K562 (cell line): Measurements from ENCODE around the gene GRIK2. TPM values are rescaled to one million over a fixed set of nuclear protein-coding genes. Genes with fewer than 3 reads are reported as not detected.

ENCODE experiments used
- ATAC-seq: fragments of 200-7000 bp; cut with Tn5 transposase; 3 replicates; pipeline ENCODE4 v1.9.1; 2020; ENCODE audit warnings: moderate library complexity
- BruUV-seq: library from RNA; stranded (reverse); fragments of 400-500 nt; replicated peaks from 2 replicates; lab custom pipeline; 2021; lab: Mats Ljungman, UMichigan
- CTCF ChIA-PET: fragments of 300-600 bp; formaldehyde crosslinking; extraction: SDS; loops from one replicate; lab custom pipeline; 2021; ENCODE audit warnings: low intra/inter-chr PET ratio; lab: Yijun Ruan, JAX
- POLR2A ChIA-PET: fragments of 300-600, 350-650 bp; sonication (Branson Sonifier 250); formaldehyde crosslinking; extraction: SDS; loops from one replicate; lab custom pipeline; 2021; ENCODE audit warnings: antibody characterized with exemption, inconsistent platforms; lab: Yijun Ruan, JAX
- DNase-seq, 4 experiments: peaks; one replicate each; pipeline versions ENCODE4 v3.0.0 to v3.0.0-alpha.2; 2011 to 2018; ENCODE audit warnings: low spot score in 3 of 4, mixed read lengths in 3 of 4; ENCODE audit errors: extremely low read depth in 1 of 4
- FAIRE-seq: peaks from 2 replicates; lab custom pipeline; 2011; peaks lifted over from hg19 to GRCh38; lab: Jason Lieb, UNC
- H2AFZ ChIP-seq: 2 replicates; pipeline ENCODE4 v1.6.0; 2011; ENCODE audit warnings: low read depth, low read length, control low read depth, inconsistent platforms
- H3K27ac ChIP-seq: fragments of 200-600 bp; 3 replicates; pipeline ENCODE4 v1.8.0; 2011; ENCODE audit warnings: low read depth, mild to moderate bottlenecking, control low read depth, inconsistent platforms, low read length, moderate library complexity, mixed read lengths; ENCODE audit errors: extremely low read depth
- H3K27me3 ChIP-seq, 2 experiments: fragments of 300-600 bp in 1 of 2; 2 replicates in 1 of 2; 3 replicates in 1 of 2; pipeline versions ENCODE4 v1.6.0 to v1.8.0; 2011; ENCODE audit warnings: inconsistent platforms in 2 of 2, low read length in 2 of 2, mild to moderate bottlenecking in 1 of 2, mixed read lengths in 1 of 2, moderate library complexity in 1 of 2; ENCODE audit not compliant: control insufficient read depth in 2 of 2, insufficient read depth in 2 of 2
- H3K36me3 ChIP-seq: fragments of 300-600 bp; 3 replicates; pipeline ENCODE4 v1.8.0; 2011; ENCODE audit warnings: mild to moderate bottlenecking, low read length, inconsistent platforms; ENCODE audit not compliant: control insufficient read depth, insufficient read depth
- H3K4me1 ChIP-seq, 2 experiments: fragments of 200-600 bp in 1 of 2; replicated peaks in 1 of 2; 2 replicates in 1 of 2; 3 replicates in 1 of 2; pipeline versions ENCODE4 v1.5.1 to v1.8.0; 2011; ENCODE audit warnings: inconsistent platforms in 2 of 2, low read length in 2 of 2, mild to moderate bottlenecking in 1 of 2, mixed read lengths in 1 of 2, moderate library complexity in 1 of 2; ENCODE audit not compliant: control insufficient read depth in 2 of 2, insufficient read depth in 2 of 2
- H3K4me2 ChIP-seq: 2 replicates; pipeline ENCODE4 v1.6.1; 2011; ENCODE audit warnings: low read length, control low read depth, inconsistent platforms, mixed read lengths; ENCODE audit not compliant: insufficient read depth
- H3K4me3 ChIP-seq: fragments of 200-600 bp; sonication (generic), shearing (Covaris generic); 2 replicates; pipeline ENCODE4 v1.5.1; 2016; ENCODE audit warnings: control low read depth, inconsistent platforms
- H3K79me2 ChIP-seq: fragments of 200-600 bp; 3 replicates; pipeline ENCODE4 v1.8.0; 2011; ENCODE audit warnings: low read length, inconsistent platforms; ENCODE audit not compliant: control insufficient read depth, insufficient read depth
- H3K9ac ChIP-seq, 2 experiments: 2 replicates each; pipeline versions ENCODE4 v1.6.0 to v1.6.1; 2011; ENCODE audit warnings: low read depth in 2 of 2, low read length in 2 of 2, control low read depth in 1 of 2, inconsistent platforms in 1 of 2, mild to moderate bottlenecking in 1 of 2, mixed read lengths in 1 of 2; ENCODE audit not compliant: insufficient read depth in 1 of 2
- H3K9me1 ChIP-seq: one replicate; pipeline ENCODE4 v1.6.0; 2011; ENCODE audit warnings: inconsistent platforms, mild to moderate bottlenecking, low read length, moderate library complexity; ENCODE audit not compliant: control insufficient read depth, insufficient read depth
- H3K9me3 ChIP-seq: replicated peaks from 2 replicates; pipeline ENCODE4 v1.5.1; 2011; ENCODE audit warnings: low read depth, low read length, inconsistent platforms; ENCODE audit not compliant: control insufficient read depth, insufficient read depth
- H4K20me1 ChIP-seq: replicated peaks from 2 replicates; pipeline ENCODE4 v1.6.1; 2011; ENCODE audit warnings: low read length, inconsistent platforms, mixed read lengths; ENCODE audit not compliant: control insufficient read depth, insufficient read depth
- ETS2 ChIP-seq: IDR thresholded peaks from 2 replicates; pipeline ENCODE4 v1.6.1; 2016; ENCODE audit warnings: borderline replicate concordance, missing genetic modification characterization, mild to moderate bottlenecking, moderate library complexity, missing compliant biosample characterization; ENCODE audit not compliant: poor library complexity, severe bottlenecking
- RUNX1 ChIP-seq: sonication (generic); IDR thresholded peaks from 2 replicates; pipeline ENCODE4 v1.6.1; 2016; ENCODE audit warnings: antibody characterized with exemption, low read depth
- SPI1 ChIP-seq: IDR thresholded peaks from 2 replicates; pipeline ENCODE4 v1.6.1; 2011; ENCODE audit warnings: low read depth, low read length, control low read depth, borderline replicate concordance
- ZNF347 ChIP-seq: fragments of 450-650 bp; formaldehyde crosslinking; IDR thresholded peaks from 2 replicates; pipeline ENCODE4 v1.4.0; 2020; ENCODE audit warnings: low read depth, mild to moderate bottlenecking, moderate library complexity
- ZNF584 ChIP-seq: fragments of 200-800 bp; sonication (Bioruptor generic); IDR thresholded peaks from 2 replicates; pipeline ENCODE4 v1.6.1; 2016; ENCODE audit warnings: low read depth, mild to moderate bottlenecking, missing genetic modification characterization, missing compliant biosample characterization
- ZNF696 ChIP-seq: fragments of 250-450 bp; sonication (Bioruptor Pico); conservative IDR thresholded peaks from 2 replicates; pipeline ENCODE4 v1.4.0; 2020; ENCODE audit warnings: mild to moderate bottlenecking, moderate library complexity
- ZNF766 ChIP-seq: fragments of 200-800 bp; sonication (Bioruptor generic); conservative IDR thresholded peaks from 2 replicates; pipeline ENCODE4 v1.6.1; 2016; ENCODE audit warnings: missing genetic modification characterization, missing compliant biosample characterization
- WGBS: fragments of 100-300 bp; shearing (Covaris generic); methylation state at CpG from one replicate; pipeline ENCODE4 v1.1.6; 2016; ENCODE audit warnings: low coverage, mixed read lengths; ENCODE audit not compliant: insufficient coverage; ENCODE audit errors: missing lambda C conversion rate; 5-methylcytosine and 5-hydroxymethylcytosine counted together
- in situ Hi-C: fragments of 300-500 bp; cut with MboI; formaldehyde crosslinking; loops from 4 replicates; pipeline ENCODE4 v1.15.0; 2018; ENCODE audit warnings: inconsistent platforms, mixed read lengths
- intact Hi-C: fragments of 100-400 bp; cut with micrococcal nuclease; formaldehyde crosslinking; loops from 2 replicates; pipeline ENCODE4 v1.14.2; 2022
- polyA plus RNA-seq, 8 experiments: library from polyadenylated mRNA; depleted of rRNA in 4 of 8; stranded (reverse) in 5 of 8; unstranded in 3 of 8; fragments of >200 nt; fragmentation: Nextera tagmentation in 2 of 8; fragmentation: Illumina TruSeq in 1 of 8; extraction: Ambion mirVana in 2 of 8; extraction: Trizol in 1 of 8; gene quantifications; 2 replicates each; pipeline versions ENCODE4 v1.2.1 to v1.2.3, GENCODE V29; 2011 to 2014; ENCODE audit warnings: inconsistent platforms in 1 of 8, missing spikeins in 1 of 8
- total RNA-seq, 7 experiments: library from RNA; depleted of rRNA in 6 of 7; stranded (reverse); fragments of >200 nt in 6 of 7; fragmentation: Illumina TruSeq in 2 of 7; extraction: Trizol in 2 of 7; gene quantifications; 2 replicates each; pipeline versions ENCODE4 v1.2.1 to v1.2.3, GENCODE V29; 2011 to 2021; ENCODE audit warnings: low replicate concordance in 1 of 7
- TF ChIP-seq, protein P1 (sequence below): fragments of 250-450 bp; sonication (Bioruptor Pico); IDR thresholded peaks from 2 replicates; pipeline ENCODE4 v1.5.0; 2020; ENCODE audit warnings: mild to moderate bottlenecking, borderline replicate concordance
- TF ChIP-seq, protein P2 (sequence below): sonication (generic); formaldehyde crosslinking; IDR thresholded peaks from 2 replicates; pipeline ENCODE4 v1.8.1; 2023; ENCODE audit warnings: mild to moderate bottlenecking, missing genetic modification reagents, moderate library complexity
- TF ChIP-seq, protein P3 (sequence below): fragments of 250-450 bp; sonication (Bioruptor Pico); IDR thresholded peaks from 2 replicates; pipeline ENCODE4 v1.5.0; 2021; ENCODE audit warnings: mild to moderate bottlenecking, borderline replicate concordance

The GRIK2 gene
- total and polyA plus RNA-seq, 9 of the 15 experiments (the other 6 are each of a cell fraction or from before 2014, with no cell fraction given): not detected

DNA sequence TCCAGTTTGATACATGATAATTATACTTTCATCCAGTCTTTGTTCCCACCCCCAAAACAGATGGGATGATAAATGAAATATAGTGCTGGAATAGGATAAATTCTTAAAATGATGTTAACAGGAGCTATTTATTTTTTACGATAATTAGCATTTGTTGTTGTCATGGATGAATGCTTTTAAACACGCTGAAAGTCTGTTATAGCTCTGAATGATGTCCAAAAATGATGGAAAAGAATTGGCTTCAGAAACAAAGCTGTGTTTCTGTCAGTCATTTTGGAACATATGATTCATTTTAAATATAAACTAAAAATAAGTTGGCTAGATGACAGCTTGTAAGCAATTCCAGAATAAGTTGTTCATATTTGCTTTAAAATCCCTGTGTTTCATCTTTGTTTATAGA lies 237.4 kb downstream of the GRIK2 start:
- Histone ChIP-seq H2AFZ (no peak overlapping the region), H3K27ac (no peak overlapping the region), H3K9me3 (no peaks in the 10 kb centered on the region), H3K9ac (no peak overlapping the region), H3K79me2 (no peaks in the 10 kb centered on the region), H3K36me3 (no peaks in the 10 kb centered on the region), H3K4me2 (no peak overlapping the region), H3K27me3 (no peaks in the 10 kb centered on the region), H4K20me1 (no peaks in the 10 kb centered on the region), H3K9me1 (no peaks in the 10 kb centered on the region), H3K4me1 (no peaks in the 10 kb centered on the region), H3K4me3 (no peak overlapping the region)
- DNase-seq (no peak), ATAC-seq (no peak), FAIRE-seq (no peak)
- 3% methylated on average over 2 of the region's 2 CpGs for WGBS
- BruUV-seq: no TSS peak
- ChIA-PET CTCF (no interaction called here), POLR2A (no interaction called here)
- intact Hi-C loops (no loop called here), in situ Hi-C loops (no loop called here)
- TF ChIP-seq ETS2 (tag): no peak
- no peak for TF ChIP-seq ZNF766

DNA sequence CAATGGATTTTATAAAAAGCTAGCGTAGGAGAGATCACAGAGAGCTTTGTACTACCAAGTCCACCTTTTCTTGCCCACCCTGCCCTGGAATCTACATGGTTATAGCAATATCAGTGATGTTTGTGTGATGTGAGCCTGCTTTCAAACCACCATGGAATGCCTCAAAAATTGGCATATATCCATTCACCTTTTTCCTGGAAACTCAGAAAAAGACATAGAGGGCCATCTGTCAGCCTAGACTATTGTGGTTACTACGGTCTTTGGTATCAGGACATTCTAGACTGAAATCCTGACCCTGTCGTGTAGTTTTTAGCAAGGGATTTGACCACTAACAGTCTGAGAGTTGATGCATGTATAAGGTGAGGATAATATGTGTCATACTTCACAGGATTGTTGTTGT lies 239.6 kb downstream of the GRIK2 start:
- no peaks in the 10 kb centered on the region for H3K4me1 ChIP-seq
- H3K9me3 ChIP-seq: no peaks in the 10 kb centered on the region
- no peaks in the 10 kb centered on the region for H3K27me3 ChIP-seq
- H3K36me3 ChIP-seq: no peaks in the 10 kb centered on the region
- ChIA-PET CTCF (no interaction called here), POLR2A (no interaction called here)
- H3K79me2 ChIP-seq: no peaks in the 10 kb centered on the region
- BruUV-seq: no TSS peak
- intact Hi-C loops: no loop called here
- no peak overlapping the region for H3K9ac ChIP-seq
- 0% methylated on average over 3 of the region's 3 CpGs for WGBS
- H3K4me2 ChIP-seq: no peak overlapping the region
- ATAC-seq (no peak), FAIRE-seq (no peak), DNase-seq (no peak)
- H2AFZ ChIP-seq: no peak overlapping the region
- no peak overlapping the region for H3K4me3 ChIP-seq
- H4K20me1 ChIP-seq: no peaks in the 10 kb centered on the region
- in situ Hi-C loops: no loop called here
- no peak overlapping the region for H3K27ac ChIP-seq
- H3K9me1 ChIP-seq: no peaks in the 10 kb centered on the region
- no peak for TF ChIP-seq ZNF584 (CRISPR knock-in tag)
- TF ChIP-seq RUNX1: no peak
- TF ChIP-seq SPI1: no peak
- TF ChIP-seq, protein P1, sequence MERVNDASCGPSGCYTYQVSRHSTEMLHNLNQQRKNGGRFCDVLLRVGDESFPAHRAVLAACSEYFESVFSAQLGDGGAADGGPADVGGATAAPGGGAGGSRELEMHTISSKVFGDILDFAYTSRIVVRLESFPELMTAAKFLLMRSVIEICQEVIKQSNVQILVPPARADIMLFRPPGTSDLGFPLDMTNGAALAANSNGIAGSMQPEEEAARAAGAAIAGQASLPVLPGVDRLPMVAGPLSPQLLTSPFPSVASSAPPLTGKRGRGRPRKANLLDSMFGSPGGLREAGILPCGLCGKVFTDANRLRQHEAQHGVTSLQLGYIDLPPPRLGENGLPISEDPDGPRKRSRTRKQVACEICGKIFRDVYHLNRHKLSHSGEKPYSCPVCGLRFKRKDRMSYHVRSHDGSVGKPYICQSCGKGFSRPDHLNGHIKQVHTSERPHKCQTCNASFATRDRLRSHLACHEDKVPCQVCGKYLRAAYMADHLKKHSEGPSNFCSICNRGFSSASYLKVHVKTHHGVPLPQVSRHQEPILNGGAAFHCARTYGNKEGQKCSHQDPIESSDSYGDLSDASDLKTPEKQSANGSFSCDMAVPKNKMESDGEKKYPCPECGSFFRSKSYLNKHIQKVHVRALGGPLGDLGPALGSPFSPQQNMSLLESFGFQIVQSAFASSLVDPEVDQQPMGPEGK (CRISPR knock-in tag): no peak
- TF ChIP-seq ZNF347 (CRISPR knock-in tag): no peak
- TF ChIP-seq ZNF696 (CRISPR knock-in tag): no peak
- TF ChIP-seq, protein P2, sequence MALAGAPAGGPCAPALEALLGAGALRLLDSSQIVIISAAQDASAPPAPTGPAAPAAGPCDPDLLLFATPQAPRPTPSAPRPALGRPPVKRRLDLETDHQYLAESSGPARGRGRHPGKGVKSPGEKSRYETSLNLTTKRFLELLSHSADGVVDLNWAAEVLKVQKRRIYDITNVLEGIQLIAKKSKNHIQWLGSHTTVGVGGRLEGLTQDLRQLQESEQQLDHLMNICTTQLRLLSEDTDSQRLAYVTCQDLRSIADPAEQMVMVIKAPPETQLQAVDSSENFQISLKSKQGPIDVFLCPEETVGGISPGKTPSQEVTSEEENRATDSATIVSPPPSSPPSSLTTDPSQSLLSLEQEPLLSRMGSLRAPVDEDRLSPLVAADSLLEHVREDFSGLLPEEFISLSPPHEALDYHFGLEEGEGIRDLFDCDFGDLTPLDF: no peak
- TF ChIP-seq, protein P3, sequence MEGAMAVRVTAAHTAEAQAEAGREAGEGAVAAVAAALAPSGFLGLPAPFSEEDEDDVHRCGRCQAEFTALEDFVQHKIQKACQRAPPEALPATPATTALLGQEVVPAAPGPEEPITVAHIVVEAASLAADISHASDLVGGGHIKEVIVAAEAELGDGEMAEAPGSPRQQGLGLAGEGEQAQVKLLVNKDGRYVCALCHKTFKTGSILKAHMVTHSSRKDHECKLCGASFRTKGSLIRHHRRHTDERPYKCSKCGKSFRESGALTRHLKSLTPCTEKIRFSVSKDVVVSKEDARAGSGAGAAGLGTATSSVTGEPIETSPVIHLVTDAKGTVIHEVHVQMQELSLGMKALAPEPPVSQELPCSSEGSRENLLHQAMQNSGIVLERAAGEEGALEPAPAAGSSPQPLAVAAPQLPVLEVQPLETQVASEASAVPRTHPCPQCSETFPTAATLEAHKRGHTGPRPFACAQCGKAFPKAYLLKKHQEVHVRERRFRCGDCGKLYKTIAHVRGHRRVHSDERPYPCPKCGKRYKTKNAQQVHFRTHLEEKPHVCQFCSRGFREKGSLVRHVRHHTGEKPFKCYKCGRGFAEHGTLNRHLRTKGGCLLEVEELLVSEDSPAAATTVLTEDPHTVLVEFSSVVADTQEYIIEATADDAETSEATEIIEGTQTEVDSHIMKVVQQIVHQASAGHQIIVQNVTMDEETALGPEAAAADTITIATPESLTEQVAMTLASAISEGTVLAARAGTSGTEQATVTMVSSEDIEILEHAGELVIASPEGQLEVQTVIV: no peak
